ENCODE results near the gene CD22.

CD22 gene

DNA sequence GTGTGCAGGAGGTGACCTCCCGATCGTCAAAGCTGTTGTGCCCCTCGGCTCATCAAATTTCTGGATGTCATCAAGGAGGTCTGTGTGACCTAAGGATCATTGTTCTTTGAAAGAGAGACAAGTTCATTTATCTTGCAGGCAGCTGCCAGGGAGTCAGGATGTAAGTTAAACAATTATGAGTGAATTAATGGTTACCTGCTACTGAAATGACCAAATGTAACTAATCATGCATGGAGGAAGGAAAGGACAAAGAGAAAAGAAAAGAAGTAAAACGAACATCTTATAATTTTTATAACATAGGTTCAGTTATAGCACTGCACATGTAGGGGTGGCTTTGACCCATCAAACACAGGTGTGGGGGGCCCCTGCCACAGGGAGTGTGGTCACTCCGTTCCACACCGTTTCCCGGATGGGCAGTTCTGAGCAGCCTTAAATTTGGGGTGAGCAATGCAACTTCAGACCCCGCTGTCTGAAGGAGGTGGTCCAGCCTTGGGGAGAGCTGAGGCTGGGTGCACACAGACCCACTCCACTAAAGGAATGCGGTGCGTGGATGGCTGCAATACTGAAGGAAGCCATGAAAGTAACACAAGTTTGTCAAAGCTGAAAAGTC, 5.3 kb downstream of the CD22 start:
- no peak overlapping the region for H3K27ac Mint-ChIP-seq
- no peak overlapping the region for H3K4me3 Mint-ChIP-seq
- DNase-seq (ENCODE audit: low spot score), result no peak
- no peaks in the 10 kb centered on the region for H3K9me3 Mint-ChIP-seq
- H3K36me3 Mint-ChIP-seq (ENCODE audit: low read depth), result no peaks in the 10 kb centered on the region
- H3K4me1 Mint-ChIP-seq (ENCODE audit: low read depth), result peaks cover 16% of the 10 kb centered on the region
- H3K27me3 Mint-ChIP-seq (ENCODE audit: low read depth), result no peaks in the 10 kb centered on the region

DNA sequence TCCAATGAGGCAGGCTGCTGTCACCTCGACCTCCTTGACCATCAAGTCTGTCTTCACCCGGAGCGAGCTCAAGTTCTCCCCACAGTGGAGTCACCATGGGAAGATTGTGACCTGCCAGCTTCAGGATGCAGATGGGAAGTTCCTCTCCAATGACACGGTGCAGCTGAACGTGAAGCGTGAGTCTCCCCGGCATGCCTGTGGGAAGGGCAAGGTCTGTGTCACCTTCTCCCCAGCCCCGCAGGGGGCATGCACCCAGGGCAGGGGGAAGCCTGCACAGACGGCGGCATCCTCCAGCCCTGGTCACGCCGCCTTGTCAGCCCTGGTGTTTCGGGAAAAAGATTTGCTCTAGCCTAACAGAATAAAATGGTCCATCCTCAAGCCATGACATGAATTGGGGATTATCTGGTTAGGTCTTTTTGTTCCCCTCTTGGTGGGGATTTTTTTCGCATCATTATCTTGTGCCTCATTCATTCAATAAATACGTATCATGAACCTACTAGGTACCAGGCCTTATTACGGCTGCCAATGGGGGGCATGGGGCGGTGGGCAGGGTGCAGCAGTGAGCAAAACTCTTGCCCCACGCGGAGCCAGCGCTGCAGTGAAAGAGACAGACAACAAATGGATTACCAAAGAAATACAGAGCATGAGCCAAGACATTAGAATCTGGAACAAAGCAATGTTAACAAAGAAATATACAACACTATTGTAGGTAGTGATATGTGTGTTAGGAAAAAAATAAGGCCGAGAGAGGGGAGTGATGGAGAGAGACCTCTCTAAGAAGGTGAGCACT, 7.4 kb downstream of the CD22 start:
- no peak for DNase-seq (ENCODE audit: low spot score)
- H3K36me3 Mint-ChIP-seq (ENCODE audit: low read depth), result no peaks in the 10 kb centered on the region
- peaks cover 14% of the 10 kb centered on the region for H3K4me1 Mint-ChIP-seq (ENCODE audit: low read depth)
- no peak overlapping the region for H3K4me3 Mint-ChIP-seq
- no peaks in the 10 kb centered on the region for H3K27me3 Mint-ChIP-seq (ENCODE audit: low read depth)
- H3K27ac Mint-ChIP-seq, result no peak overlapping the region
- H3K9me3 Mint-ChIP-seq, result no peaks in the 10 kb centered on the region

DNA sequence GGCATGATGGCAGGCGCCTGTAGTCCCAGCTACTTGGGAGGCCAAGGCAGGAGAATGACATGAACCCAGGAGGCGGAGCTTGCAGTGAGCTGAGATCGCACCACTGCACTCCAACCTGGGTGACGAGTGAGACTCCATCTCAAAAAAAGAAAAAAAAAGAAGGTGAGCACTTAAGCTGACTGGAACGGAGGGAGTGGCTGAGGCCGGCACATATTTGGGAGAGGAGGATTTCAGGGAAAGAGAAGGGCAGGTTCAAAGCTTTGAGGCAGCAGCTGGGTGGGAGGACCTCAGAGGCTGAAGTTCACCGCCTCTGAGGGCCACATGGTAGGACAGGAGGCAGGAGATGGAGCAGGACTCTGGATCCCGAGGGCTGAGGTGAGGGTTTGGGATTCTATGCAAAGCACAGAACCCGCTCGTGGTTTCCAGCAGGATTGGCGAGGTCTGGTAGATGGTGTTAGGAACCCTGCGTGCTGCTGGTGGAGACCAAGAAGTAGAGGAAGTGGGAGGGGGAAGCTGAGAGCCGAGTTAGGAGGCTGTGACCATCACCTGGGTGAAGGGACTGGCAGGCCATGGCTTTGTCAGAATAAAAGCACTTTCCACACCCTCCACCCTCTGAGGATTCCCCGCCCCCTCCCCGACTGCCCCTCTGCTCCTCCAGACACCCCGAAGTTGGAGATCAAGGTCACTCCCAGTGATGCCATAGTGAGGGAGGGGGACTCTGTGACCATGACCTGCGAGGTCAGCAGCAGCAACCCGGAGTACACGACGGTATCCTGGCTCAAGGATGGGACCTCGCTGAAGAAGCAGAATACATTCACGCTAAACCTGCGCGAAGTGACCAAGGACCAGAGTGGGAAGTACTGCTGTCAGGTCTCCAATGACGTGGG, 8.4 kb downstream of the CD22 start:
- peaks cover 16% of the 10 kb centered on the region for H3K4me1 Mint-ChIP-seq (ENCODE audit: low read depth)
- no peak overlapping the region for H3K27ac Mint-ChIP-seq
- H3K36me3 Mint-ChIP-seq (ENCODE audit: low read depth), result no peaks in the 10 kb centered on the region
- no peaks in the 10 kb centered on the region for H3K9me3 Mint-ChIP-seq
- DNase-seq (ENCODE audit: low spot score), result no peak
- no peak overlapping the region for H3K4me3 Mint-ChIP-seq
- peaks cover 2% of the 10 kb centered on the region for H3K27me3 Mint-ChIP-seq (ENCODE audit: low read depth)

DNA sequence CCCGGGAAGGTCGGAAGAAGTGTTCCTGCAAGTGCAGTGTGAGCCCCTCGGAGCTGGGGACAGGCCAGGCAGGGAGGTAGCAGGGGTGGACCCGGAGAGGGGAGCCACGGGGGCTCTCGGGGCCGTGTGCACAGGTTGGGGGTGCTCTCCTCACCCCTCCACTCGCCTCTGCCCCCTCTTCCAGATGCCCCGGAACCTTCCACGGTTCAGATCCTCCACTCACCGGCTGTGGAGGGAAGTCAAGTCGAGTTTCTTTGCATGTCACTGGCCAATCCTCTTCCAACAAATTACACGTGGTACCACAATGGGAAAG, 9.0 kb downstream of the CD22 start:
- no peak overlapping the region for H3K4me3 Mint-ChIP-seq
- H3K36me3 Mint-ChIP-seq (ENCODE audit: low read depth), result no peaks in the 10 kb centered on the region
- no peak overlapping the region for H3K27ac Mint-ChIP-seq
- H3K4me1 Mint-ChIP-seq (ENCODE audit: low read depth), result peaks cover 13% of the 10 kb centered on the region
- DNase-seq (ENCODE audit: low spot score), result no peak
- H3K9me3 Mint-ChIP-seq, result no peaks in the 10 kb centered on the region
- H3K27me3 Mint-ChIP-seq (ENCODE audit: low read depth), result peaks cover 2% of the 10 kb centered on the region

DNA sequence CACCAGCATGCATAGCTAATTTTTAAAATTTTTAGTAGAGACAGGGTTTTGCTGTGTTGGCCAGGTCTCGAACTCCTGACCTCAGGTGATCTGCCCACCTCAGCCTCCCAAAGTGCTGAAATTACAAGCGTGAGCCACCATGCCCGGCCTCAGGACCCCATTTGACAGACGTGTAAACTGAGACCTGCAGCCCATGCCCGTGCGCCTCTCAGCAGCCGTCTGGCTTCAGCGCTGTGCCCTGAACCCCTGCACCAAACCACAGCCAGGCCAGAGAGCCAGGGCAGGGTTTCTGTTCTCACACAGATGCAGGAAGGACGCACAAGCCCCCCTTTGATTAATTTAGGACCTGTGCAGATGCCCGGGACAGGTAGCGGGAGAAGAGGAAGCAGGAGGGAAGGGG, 11.4 kb downstream of the CD22 start:
- no peak for DNase-seq (ENCODE audit: low spot score)
- H3K9me3 Mint-ChIP-seq, result no peaks in the 10 kb centered on the region
- H3K36me3 Mint-ChIP-seq (ENCODE audit: low read depth), result no peaks in the 10 kb centered on the region
- peaks cover 2% of the 10 kb centered on the region for H3K27me3 Mint-ChIP-seq (ENCODE audit: low read depth)
- H3K4me1 Mint-ChIP-seq (ENCODE audit: low read depth), result peaks cover 1% of the 10 kb centered on the region
- no peak overlapping the region for H3K4me3 Mint-ChIP-seq
- H3K27ac Mint-ChIP-seq, result no peak overlapping the region

DNA sequence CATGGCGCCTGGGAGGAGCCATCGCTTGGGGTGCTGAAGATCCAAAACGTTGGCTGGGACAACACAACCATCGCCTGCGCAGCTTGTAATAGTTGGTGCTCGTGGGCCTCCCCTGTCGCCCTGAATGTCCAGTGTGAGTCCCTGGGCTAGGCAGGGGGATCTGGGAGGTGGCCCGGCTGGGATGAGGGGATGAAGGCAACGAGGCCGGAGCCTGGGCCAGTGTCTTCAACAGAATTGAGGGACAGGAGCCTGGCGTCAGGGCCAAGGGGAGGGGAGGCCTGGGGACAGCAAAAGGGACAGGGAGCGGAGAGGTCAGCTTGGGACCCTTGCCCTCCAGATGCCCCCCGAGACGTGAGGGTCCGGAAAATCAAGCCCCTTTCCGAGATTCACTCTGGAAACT, 12.0 kb downstream of the CD22 start:
- H3K36me3 Mint-ChIP-seq (ENCODE audit: low read depth), result no peaks in the 10 kb centered on the region
- peaks cover 5% of the 10 kb centered on the region for H3K4me1 Mint-ChIP-seq (ENCODE audit: low read depth)
- peaks cover 2% of the 10 kb centered on the region for H3K27me3 Mint-ChIP-seq (ENCODE audit: low read depth)
- H3K4me3 Mint-ChIP-seq, result no peak overlapping the region
- no peak for DNase-seq (ENCODE audit: low spot score)
- no peaks in the 10 kb centered on the region for H3K9me3 Mint-ChIP-seq
- H3K27ac Mint-ChIP-seq, result no peak overlapping the region

DNA sequence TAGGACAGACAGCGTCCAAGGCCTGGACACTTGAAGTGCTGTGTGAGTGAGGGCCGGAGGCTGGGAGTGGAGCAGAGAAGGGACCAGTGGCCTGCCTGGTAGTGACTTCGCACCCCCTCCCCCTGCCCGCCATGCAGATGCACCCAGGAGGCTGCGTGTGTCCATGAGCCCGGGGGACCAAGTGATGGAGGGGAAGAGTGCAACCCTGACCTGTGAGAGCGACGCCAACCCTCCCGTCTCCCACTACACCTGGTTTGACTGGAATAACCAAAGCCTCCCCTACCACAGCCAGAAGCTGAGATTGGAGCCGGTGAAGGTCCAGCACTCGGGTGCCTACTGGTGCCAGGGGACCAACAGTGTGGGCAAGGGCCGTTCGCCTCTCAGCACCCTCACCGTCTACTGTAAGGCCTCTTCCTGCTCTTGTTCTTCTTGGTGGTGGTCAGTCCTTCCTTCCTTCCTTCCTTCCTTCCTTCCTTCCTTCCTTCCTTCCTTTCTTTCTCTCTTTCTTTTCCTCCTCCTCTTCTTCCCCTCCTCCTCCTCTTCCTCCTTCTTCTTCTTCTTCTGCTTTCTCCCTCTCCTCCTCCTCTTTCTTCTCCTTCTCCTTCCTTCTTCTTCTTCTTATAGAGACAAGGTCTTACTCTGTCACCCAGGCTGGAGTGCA, 12.7 kb downstream of the CD22 start:
- Mint-ChIP-seq H3K27ac (no peak overlapping the region), H3K4me3 (no peak overlapping the region), H3K4me1 (ENCODE audit: low read depth) (peaks cover 10% of the 10 kb centered on the region), H3K27me3 (ENCODE audit: low read depth) (peaks cover 2% of the 10 kb centered on the region), H3K9me3 (no peaks in the 10 kb centered on the region), H3K36me3 (ENCODE audit: low read depth) (no peaks in the 10 kb centered on the region)
- DNase-seq (ENCODE audit: low spot score), result no peak

DNA sequence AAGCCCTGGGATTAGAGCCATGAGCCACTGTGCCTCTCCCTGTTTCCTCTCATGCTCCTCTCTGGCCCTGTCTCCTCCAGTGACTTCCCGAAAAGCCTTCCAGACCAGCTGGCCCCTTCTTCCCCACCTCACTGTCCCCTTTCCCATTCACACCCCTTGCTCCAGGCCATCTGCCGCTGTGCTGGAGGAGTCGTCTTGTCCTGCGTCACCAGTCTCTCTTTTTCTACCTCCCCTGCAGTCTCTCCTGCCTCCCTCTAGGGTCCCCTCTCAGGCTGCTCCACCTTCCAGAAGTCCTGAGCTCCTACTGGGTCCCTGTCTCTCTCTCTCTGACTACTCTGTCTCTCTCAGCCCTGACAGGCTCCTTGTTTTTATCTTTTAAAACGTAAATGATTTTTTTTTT, 13.4 kb downstream of the CD22 start:
- H3K9me3 Mint-ChIP-seq, result no peaks in the 10 kb centered on the region
- H3K4me3 Mint-ChIP-seq, result no peak overlapping the region
- peaks cover 2% of the 10 kb centered on the region for H3K27me3 Mint-ChIP-seq (ENCODE audit: low read depth)
- H3K27ac Mint-ChIP-seq, result no peak overlapping the region
- H3K36me3 Mint-ChIP-seq (ENCODE audit: low read depth), result no peaks in the 10 kb centered on the region
- DNase-seq (ENCODE audit: low spot score), result no peak
- H3K4me1 Mint-ChIP-seq (ENCODE audit: low read depth), result peaks cover 17% of the 10 kb centered on the region

DNA sequence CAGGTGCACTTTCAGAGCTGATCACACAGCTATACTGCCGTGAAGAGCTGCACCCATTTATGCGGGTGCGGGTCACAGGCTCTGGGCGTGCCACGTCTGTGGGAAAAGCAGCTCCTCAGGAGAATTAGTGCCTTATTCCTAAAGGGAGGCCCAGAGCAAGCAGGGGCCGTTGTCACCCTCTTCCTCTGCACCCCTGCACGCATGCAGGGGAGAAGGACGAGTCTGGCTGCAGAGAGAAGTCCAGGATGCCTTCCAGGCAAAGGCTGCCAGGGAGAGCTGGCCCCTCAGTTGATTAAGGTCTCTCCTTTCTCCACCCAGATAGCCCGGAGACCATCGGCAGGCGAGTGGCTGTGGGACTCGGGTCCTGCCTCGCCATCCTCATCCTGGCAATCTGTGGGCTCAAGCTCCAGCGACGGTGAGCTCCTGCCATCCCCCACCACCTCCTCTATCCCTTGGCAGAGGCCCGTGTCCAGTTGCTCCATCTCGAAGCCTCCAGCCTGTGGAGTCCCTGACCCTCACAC, 15.6 kb downstream of the CD22 start:
- Mint-ChIP-seq H3K27me3 (ENCODE audit: low read depth) (peaks cover 2% of the 10 kb centered on the region), H3K36me3 (ENCODE audit: low read depth) (no peaks in the 10 kb centered on the region), H3K4me1 (ENCODE audit: low read depth) (peaks cover 26% of the 10 kb centered on the region), H3K27ac (no peak overlapping the region), H3K4me3 (no peak overlapping the region), H3K9me3 (no peaks in the 10 kb centered on the region)
- DNase-seq (ENCODE audit: low spot score), result no peak

DNA sequence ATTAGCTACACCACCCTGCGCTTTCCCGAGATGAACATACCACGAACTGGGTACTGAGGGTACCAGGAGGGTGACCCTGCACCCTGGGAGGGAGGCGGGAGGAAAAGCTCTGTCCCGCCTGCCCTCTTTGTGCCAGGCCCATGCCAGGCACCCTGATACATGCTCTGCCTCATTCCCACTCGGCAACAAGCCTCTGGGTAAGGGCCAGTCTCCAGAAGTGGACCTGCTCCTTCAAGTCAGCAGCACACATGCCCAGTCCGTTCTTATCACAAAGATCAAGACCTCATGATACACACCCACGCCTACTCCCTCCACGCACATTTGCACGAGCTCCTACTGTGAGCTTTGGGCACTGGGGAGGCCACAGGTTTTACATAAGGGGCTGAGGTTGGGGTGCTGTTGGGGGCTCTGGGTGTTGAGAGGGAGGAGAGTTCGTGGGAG, 16.7 kb downstream of the CD22 start:
- Mint-ChIP-seq H3K4me1 (ENCODE audit: low read depth) (peaks cover 26% of the 10 kb centered on the region), H3K27ac (no peak overlapping the region)

DNA sequence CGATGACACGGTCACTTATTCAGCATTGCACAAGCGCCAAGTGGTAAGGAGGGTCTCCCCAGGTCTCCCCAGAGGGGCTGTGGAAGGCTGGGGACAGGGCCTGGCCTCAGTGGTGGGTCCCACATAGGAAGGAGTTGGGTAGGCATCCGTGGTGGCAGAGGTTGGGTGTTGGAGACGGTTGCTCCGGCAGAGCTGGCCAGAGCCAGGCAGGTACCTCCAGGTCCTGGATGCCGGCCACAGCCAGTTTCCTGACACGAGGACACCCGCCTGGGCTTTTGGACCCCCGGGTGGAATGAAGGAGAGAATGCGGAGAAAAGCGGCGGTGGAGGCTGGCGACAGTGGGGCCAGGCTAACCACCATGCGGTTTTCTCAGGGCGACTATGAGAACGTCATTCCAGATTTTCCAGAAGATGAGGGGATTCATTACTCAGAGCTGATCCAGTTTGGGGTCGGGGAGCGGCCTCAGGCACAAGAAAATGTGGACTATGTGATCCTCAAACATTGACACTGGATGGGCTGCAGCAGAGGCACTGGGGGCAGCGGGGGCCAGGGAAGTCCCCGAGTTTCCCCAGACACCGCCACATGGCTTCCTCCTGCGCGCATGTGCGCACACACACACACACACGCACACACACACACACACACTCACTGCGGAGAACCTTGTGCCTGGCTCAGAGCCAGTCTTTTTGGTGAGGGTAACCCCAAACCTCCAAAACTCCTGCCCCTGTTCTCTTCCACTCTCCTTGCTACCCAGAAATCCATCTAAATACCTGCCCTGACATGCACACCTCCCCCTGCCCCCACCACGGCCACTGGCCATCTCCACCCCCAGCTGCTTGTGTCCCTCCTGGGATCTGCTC, 17.4 kb downstream of the CD22 start:
- DNase-seq (ENCODE audit: low spot score), result peak; percentile 70
- no peaks in the 10 kb centered on the region for H3K9me3 Mint-ChIP-seq
- peak overlapping the region; percentile 74 for H3K4me3 Mint-ChIP-seq

More for the DNA sequence above, 16.7 kb downstream of the CD22 start:
- DNase-seq (ENCODE audit: low spot score), result no peak
- H3K4me3 Mint-ChIP-seq, result no peak overlapping the region
- H3K27me3 Mint-ChIP-seq (ENCODE audit: low read depth), result peaks cover 2% of the 10 kb centered on the region
- H3K9me3 Mint-ChIP-seq, result no peaks in the 10 kb centered on the region
- no peaks in the 10 kb centered on the region for H3K36me3 Mint-ChIP-seq (ENCODE audit: low read depth)

DNA sequence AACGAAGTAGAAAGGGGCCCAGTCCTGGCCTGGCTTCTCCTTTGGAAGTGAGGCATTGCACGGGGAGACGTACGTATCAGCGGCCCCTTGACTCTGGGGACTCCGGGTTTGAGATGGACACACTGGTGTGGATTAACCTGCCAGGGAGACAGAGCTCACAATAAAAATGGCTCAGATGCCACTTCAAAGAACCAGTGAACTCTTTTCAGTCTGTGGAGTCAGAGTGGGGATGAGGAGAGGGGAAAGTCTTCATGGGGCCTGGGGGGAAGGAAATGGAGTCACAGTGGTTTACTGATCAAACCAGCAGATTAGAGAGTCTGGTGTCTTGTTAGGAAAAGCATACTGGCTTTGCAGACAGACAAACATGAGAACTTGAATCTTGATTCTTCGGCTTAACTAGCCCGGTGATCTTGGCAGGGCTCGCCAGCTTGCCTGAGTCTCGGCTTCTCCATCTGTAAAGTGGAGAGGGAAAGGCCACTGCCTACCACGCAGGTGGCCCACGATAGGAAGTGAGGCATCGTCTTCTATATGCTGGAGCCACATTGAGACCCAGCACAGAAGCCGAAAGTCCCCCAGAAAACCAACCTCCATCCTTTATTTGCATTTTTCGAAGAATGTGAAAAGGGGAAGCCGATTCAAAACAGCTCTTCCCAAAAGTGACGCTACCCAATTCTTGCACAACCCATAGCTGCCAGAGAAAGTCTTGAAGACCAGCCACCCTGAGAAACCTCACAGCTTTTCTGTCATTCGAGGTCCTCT, 18.4 kb downstream of the CD22 start, which contains the start of gene FFAR1:
Gene FFAR1 (plus strand): TSS at position 732 of the 759 bp plus-strand sequence. CDS start 3,650 bp downstream, outside the sequence.
- peak; percentile 78 for DNase-seq (ENCODE audit: low spot score)
- Mint-ChIP-seq H3K27me3 (ENCODE audit: low read depth) (no peaks in the 10 kb centered on the region), H3K4me1 (ENCODE audit: low read depth) (peaks cover 25% of the 10 kb centered on the region), H3K27ac (peak within 1 kb of the TSS; percentile 82), H3K36me3 (ENCODE audit: low read depth) (no peaks in the 10 kb centered on the region), H3K9me3 (no peaks in the 10 kb centered on the region), H3K4me3 (peak within 1 kb of the TSS; percentile 74)

More for the DNA sequence above, 17.4 kb downstream of the CD22 start:
- peak overlapping the region; percentile 82 for H3K27ac Mint-ChIP-seq
- H3K27me3 Mint-ChIP-seq (ENCODE audit: low read depth), result peaks cover 2% of the 10 kb centered on the region
- H3K36me3 Mint-ChIP-seq (ENCODE audit: low read depth), result no peaks in the 10 kb centered on the region
- peaks cover 26% of the 10 kb centered on the region for H3K4me1 Mint-ChIP-seq (ENCODE audit: low read depth)

Measured in T-helper 2 cell treated with Interferon-gamma antibody and Interleukin-4, amounts not matched to agents 5 μg/mL and 100 μg/mL, for 36 hours (primary cell).